ENCODE results near the gene ZEB1.
A peak's percentile ranks its signal among the peaks of the same experiment; 100 is the strongest.
"Not testable (repeated sequence)": the region's sequence is repeated elsewhere in the genome, so short reads cannot be mapped to it uniquely, and the experiment has no call there.

Gene ZEB1

GRCh38 chr10:31427334-31427733, 108.3 kb downstream of the ZEB1 start:
- DNase-seq, result not testable (repeated sequence)

DNA sequence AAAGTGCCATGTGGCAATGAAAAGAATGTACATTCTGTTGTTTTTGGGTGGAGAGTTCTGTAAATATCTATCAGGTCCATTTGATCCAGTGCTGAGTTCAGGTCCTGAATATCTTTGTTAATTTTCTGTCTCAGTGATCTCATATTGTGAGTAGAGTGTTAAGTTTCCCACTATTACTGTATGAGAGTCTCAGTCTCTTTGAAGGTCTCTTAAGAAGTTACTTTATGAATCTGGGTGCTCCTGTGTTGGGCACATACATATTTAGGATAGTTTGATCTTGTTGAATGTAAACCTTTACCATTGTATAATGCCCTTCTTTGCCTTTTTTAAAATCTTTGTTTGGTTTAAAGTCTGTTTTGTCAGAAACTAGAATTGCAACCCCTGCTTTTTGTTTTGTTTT, 109.5 kb downstream of the ZEB1 start:
- peak; percentile 20 for DNase-seq

DNA sequence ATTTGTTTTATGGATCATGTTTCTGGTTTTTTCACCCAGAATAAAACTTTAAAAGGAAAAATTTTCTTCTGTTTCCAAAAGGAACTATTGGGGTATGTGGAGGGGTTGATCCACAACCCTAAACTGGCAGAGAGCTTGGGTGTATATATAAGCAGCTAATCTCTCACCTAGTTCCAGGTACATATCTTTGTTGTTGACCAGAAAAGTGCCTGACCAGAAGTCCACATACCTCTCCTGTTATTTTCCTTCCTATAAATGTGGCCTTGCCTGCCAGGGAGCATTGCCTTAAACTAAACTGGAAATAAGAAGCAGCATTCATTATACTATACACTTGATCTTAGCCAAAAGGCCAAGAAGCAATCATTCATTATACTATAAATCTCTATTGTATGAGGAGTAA, 112.0 kb downstream of the ZEB1 start:
- DNase-seq, result no peak

- no peak for DNase-seq
Measured at GRCh38 chr10:31437959-31438358, 118.9 kb downstream of the ZEB1 start.

GRCh38 chr10:31451766-31452165, 132.8 kb downstream of the ZEB1 start:
- no peak for DNase-seq

DNA sequence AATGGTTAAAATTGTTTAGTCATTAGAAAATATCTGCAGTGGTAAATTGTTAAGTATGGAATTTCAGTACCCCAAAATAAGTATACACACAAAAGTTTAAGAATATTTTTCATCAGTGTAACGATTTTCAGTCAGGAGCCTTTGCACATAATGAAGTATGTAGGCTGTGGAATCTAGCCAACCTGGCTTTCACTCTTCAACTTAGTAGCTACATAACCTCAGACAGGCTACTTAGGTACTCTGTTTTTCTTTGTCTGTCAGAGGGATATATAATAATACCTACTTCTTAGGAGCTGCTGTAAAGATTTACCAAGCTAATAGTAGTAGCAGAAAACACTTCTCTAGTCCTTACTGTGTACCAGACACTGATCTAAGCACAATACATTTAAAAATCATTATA, 137.5 kb downstream of the ZEB1 start:
- DNase-seq, result no peak

GRCh38 chr10:31457858-31458257, 138.8 kb downstream of the ZEB1 start:
- DNase-seq, result no peak

DNA sequence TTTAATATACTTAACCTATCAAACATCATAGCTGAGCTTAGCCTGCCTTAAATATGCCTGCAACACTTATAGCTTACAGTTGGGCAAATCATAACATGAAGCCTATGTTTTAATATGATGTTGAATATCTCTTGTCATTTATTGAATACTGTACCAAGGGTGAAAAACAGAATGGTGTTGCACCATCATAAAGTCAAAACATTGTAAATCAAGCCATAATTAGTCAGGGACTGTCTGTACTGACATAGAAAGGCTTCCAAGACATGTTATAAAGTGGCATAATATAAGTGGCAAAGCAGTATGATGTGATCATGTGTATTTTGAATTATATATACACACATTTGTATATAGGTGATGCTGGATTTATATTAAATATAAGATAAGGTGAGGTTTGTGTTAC, 140.0 kb downstream of the ZEB1 start:
- no peak for DNase-seq

- DNase-seq, result no peak
Measured at GRCh38 chr10:31460242-31460641, 141.2 kb downstream of the ZEB1 start.

DNA sequence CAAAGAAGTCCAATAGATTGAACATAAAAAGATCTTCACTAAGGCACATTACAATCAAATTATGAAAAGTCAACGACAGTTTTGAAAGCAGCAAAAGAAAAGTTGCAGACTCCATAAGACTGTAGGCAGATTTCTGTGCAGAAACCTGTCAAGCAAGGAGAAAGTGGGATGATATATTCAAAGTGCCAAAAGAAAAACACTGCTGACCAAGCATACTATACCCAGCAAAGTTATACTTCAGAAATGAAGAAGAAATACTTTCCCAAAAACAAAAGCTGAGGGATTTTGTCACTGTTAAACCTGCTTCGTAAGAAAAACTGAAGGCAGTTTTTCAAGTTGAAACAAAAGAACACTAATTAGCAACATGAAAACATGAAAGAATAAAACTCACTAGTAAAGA, 145.5 kb downstream of the ZEB1 start:
- no peak for DNase-seq

- DNase-seq, result no peak
Measured at GRCh38 chr10:31466313-31466712, 147.3 kb downstream of the ZEB1 start.

- DNase-seq, result no peak
Measured at GRCh38 chr10:31467791-31468535, 148.9 kb downstream of the ZEB1 start.

DNA sequence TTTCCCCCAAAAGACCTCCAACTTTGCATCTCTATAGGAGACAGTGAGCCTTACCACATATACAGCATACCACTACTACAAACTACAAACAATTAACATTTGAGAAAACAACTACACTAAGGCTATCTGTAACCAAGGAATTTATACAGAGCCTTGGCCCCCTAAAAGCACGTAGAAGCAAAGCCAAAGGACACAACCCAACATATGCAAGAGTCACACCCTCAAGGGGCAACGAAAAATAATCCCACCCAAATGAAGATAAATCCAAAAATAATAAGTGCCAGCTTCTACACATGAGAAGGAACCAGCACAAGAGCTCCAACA, 149.5 kb downstream of the ZEB1 start:
- DNase-seq, result no peak

DNA sequence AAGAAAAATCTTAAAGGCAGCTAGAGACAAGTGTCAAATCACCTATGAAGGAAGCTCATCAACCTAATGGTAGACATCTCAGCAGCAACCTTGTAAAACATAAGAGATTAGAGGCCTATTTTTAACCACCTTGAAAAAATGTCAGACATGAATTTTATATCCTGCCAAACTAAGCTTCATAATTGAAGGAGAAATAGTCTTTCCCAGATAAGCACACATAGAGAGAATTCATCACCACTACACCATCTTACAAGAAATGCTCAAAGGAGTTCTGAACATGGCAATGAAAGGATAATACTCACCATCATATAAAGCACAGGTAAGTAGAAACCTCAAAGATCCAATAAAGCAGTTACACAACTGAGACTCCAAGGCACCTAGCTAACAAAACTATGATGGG, 156.5 kb downstream of the ZEB1 start:
- DNase-seq, result no peak

DNA sequence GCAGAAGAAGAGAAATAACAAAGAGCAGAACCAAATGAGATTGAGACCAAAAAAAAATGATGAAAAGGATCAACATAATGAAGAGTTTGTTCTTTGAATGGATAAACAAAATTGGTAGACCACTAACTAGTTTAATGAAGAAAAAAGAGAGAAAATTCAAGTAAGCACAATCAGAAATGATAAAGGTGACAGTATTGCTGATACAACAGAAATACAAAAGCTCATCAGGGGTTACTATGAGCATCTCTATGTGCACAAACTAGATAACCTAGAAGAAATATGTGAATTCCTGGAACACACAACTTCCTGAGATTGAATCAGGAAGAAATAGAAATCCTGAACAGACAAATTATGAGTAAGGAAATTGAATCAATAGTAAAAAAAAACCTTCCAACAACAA, 157.1 kb downstream of the ZEB1 start:
- DNase-seq, result no peak

- DNase-seq, result no peak
Measured at GRCh38 chr10:31477584-31477983, 158.6 kb downstream of the ZEB1 start.

- no peak for DNase-seq
Measured at GRCh38 chr10:31479752-31480151, 160.7 kb downstream of the ZEB1 start.

DNA sequence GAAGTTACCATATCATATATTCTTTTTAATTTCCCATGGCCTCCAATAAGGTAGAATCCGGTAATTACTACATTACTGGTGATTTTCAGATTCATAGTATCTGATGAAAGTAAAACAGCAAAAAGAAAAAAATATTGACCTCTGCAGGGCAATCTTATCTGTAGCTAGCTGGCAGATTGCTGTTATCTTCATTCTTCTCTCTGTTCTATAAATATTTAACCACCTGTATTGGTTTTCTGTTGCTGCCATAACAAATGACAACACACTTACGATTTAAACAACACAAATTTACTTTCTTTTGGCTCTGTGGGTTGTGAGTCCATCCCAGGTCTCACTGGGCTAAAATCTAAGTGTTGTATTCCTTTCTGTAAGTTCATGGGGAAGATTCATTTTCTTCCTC, 164.5 kb downstream of the ZEB1 start:
- DNase-seq, result no peak

GRCh38 chr10:31484431-31485135, 165.6 kb downstream of the ZEB1 start:
- DNase-seq, result no peak

DNA sequence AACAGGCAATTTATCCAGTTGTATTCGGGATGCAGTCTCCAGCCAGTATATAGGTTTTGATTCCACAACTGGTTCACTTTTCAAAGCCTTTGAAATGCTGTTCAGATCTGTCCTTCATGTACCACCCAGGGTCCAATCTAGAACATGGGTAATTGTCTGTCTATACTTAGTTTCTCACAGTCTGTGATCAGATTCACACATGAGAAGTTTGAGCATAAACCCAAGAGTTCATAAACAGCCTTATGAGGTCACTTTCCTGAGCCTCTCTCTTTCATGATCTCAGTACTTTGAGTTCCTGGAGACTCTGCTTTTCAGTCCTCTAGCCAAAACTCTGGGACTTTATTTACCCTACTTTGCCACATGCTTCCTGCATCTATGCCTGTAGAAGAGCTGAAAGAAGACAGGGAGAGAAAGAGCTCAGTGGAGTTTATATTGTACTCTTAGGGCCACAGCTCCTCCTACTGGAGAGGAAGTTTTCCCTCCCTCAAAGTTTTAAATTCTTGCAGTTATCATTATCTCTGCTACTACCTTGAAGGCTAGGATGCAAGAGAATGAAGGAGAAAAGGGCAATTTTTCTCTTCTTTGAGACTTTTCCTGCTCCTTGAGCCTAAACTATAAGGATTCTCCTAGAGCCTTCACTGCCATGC, 172.0 kb downstream of the ZEB1 start:
- DNase-seq, result peak; percentile 36

DNA sequence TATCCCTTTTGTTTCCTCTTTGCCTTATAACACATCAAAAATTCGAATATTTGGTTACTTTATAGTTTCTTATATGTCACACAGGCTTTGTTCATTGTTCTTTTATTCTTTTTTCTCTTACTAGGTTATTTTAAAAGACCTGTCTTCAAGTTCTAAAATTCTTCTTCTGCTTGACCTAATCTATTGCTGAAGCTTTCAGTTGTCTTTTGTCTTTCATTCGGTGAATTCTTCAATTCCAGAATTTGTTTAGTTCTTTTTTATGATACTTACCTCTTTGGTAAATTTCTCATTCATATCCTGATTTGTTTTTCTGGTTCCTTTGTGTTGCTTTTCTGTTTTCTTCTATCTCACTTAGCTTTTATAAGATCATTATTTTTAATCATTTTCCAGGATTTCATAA, 188.4 kb downstream of the ZEB1 start:
- no peak for DNase-seq

GRCh38 chr10:31508234-31508633, 189.2 kb downstream of the ZEB1 start:
- no peak for DNase-seq

- DNase-seq, result no peak
Measured at GRCh38 chr10:31508882-31509281, 189.9 kb downstream of the ZEB1 start.

DNA sequence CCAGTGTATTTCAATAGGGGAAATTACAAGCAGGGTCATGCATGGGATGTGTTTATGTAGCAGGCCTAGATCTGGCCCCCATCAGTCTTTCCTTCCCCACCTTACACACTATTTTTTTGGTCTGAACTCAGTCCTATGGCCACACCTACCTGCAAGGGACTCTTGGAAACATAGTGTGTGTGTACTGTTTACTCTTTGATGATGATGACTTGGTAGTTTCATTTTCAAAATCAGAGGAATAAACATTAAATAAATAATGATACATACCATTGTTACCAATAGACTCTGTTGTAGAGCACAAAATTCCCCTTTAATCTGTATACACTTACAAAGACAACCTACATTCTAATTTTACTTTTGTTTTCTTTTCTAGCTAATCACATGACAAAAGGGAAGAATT, 191.0 kb downstream of the ZEB1 start:
- DNase-seq, result peak; percentile 2

Data from activated CD4-positive, alpha-beta T cell treated with anti-CD3 and anti-CD28 coated beads, Interleukin-2, amount 50 U/mL, for 16 hours (primary cell).